Measurements from ENCODE around the gene PITPNM3. TPM values are rescaled to one million over a fixed set of nuclear protein-coding genes. Genes with fewer than 3 reads are reported as not detected.

The PITPNM3 gene
- total RNA-seq, 4 donors from 2014 or later = 23.3 to 87.7 (median 47.8) TPM

DNA sequence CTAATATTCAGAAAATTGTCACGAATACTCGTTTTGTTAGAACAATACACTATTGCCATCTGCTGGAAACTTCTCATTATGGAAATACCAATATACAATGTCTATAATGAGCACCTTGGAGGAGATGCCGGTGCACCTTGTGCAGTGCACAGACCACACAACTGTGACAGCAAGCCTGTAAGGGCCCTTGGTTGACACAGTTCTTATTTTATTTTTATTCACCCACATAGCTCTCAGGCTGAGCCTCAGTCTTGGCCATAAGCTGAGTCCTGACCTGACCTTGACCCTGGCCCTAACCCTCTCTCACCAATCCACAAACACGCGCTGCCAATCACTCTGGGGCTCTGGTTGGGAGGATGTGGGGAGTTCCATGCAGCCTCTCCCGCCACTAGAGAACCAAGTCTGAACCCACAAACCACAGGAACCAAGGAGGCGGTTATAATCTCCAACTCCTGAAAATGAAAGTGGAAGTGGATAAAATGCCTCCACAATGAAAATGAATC, 129.0 kb downstream of the PITPNM3 start:
- TF ChIP-seq, protein P1, sequence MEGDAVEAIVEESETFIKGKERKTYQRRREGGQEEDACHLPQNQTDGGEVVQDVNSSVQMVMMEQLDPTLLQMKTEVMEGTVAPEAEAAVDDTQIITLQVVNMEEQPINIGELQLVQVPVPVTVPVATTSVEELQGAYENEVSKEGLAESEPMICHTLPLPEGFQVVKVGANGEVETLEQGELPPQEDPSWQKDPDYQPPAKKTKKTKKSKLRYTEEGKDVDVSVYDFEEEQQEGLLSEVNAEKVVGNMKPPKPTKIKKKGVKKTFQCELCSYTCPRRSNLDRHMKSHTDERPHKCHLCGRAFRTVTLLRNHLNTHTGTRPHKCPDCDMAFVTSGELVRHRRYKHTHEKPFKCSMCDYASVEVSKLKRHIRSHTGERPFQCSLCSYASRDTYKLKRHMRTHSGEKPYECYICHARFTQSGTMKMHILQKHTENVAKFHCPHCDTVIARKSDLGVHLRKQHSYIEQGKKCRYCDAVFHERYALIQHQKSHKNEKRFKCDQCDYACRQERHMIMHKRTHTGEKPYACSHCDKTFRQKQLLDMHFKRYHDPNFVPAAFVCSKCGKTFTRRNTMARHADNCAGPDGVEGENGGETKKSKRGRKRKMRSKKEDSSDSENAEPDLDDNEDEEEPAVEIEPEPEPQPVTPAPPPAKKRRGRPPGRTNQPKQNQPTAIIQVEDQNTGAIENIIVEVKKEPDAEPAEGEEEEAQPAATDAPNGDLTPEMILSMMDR (IDR thresholded peaks at IDR 0.05) = no peak
- no peak for TF ChIP-seq EP300 (IDR thresholded peaks at IDR 0.05)
- 63 to 77% methylated on average over 7 of the region's 7 CpGs for WGBS, 2 donors (ENCODE audit: low coverage in 1 of 2)
- no peak overlapping the region for H3K4me3 ChIP-seq
- no peaks in the 10 kb centered on the region for H3K36me3 ChIP-seq
- peaks cover 0 to 8% (median 0%) of the 10 kb centered on the region in 3 donors for H3K9me3 ChIP-seq
- H3K27me3 ChIP-seq = peaks cover 31% of the 10 kb centered on the region
- no peaks in the 10 kb centered on the region for H3K4me1 ChIP-seq
- no peak overlapping the region for H3K27ac ChIP-seq
- ATAC-seq = no peak

DNA sequence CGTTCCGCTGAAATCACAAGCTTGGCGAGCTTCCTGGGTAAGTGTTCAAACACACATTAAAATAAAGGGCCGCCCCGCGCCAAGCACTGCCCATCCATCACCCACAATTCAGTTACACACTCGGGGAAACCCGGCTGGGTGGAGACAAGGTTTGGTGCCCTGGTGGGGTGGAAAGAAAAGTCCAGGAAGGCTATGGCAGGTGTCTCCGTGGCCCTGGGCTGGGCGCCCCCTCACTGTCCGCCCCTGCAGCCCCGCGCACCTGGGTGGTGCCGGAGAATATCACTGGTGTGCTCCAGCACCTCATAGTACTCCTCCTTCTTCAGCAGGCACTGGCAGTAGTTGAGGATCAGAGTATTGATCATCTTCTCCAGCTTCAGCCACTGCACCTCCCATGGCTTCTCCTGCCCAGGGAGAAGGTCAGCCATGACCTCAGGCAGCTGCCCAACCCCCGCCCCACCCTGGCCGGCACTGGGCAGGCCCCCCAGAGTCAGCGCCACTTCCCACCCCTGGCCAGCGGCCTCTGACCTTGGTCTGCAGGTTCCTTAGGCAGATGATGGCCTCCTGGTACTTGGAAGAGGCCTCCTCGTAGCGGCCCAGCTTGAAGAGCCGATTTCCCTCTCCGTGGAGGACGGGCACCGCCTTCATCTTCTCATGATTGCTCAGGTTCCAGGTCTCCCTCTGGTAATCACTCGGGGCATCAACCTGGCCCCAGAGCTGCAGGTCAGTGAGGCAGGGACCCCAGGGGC, 129.8 kb downstream of the PITPNM3 start:
- no peaks in the 10 kb centered on the region for H3K36me3 ChIP-seq
- peaks cover 0 to 8% (median 0%) of the 10 kb centered on the region in 3 donors for H3K9me3 ChIP-seq
- 83 to 84% methylated on average over 3 to 8 of the region's 25 CpGs for WGBS, 2 donors (ENCODE audit: low coverage in 1 of 2)
- peaks cover 0 to 5% (median 0%) of the 10 kb centered on the region in 3 donors for H3K4me1 ChIP-seq
- peaks cover 39% of the 10 kb centered on the region for H3K27me3 ChIP-seq
- H3K27ac ChIP-seq = no peak overlapping the region
- TF ChIP-seq, protein P1 (IDR thresholded peaks at IDR 0.05) = no peak
- TF ChIP-seq POLR2AphosphoS5 (IDR thresholded peaks at IDR 0.05) (no peak), EP300 (IDR thresholded peaks at IDR 0.05) (no peak), POLR2A (IDR thresholded peaks at IDR 0.05) (no peak)
- no peak overlapping the region for H3K4me3 ChIP-seq
- ATAC-seq = no peak

DNA sequence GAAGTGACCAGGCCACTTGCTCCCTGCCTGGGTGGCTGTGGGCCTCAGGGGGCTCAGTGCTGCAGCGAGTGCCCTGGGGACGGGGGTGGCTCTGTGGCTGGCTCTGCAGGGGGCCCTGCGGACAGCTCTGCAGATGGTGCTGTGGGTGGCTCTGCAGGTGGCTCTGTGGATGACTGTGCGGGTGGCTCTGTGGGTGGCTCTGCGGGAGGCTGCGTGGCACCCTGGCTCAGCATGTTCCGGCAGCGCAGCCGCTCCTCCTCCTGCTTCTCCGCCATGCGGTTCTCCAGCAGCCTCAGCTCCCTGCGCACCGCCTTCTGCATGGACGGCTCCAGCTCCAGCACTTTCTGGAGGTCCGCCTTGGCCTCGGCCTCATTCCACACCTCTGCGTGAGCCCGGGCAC, 130.9 kb downstream of the PITPNM3 start:
- Histone ChIP-seq H3K4me1 (peaks cover 0 to 5% (median 0%) of the 10 kb centered on the region in 3 donors), H3K4me3 (no peak overlapping the region), H3K27me3 (peaks cover 50% of the 10 kb centered on the region), H3K27ac (no peak overlapping the region), H3K36me3 (no peaks in the 10 kb centered on the region), H3K9me3 (no peaks in the 10 kb centered on the region)
- 100% methylated on average over 2 of the region's 18 CpGs; no CpG with 5 or more reads in 1 of the 2 donors for WGBS, 2 donors (ENCODE audit: low coverage in 1 of 2)
- no peak for ATAC-seq
- TF ChIP-seq POLR2A (IDR thresholded peaks at IDR 0.05) = no peak
- TF ChIP-seq, protein P1 (IDR thresholded peaks at IDR 0.05) = no peak
- TF ChIP-seq POLR2AphosphoS5 (IDR thresholded peaks at IDR 0.05) = no peak
- TF ChIP-seq EP300 (IDR thresholded peaks at IDR 0.05) = no peak

DNA sequence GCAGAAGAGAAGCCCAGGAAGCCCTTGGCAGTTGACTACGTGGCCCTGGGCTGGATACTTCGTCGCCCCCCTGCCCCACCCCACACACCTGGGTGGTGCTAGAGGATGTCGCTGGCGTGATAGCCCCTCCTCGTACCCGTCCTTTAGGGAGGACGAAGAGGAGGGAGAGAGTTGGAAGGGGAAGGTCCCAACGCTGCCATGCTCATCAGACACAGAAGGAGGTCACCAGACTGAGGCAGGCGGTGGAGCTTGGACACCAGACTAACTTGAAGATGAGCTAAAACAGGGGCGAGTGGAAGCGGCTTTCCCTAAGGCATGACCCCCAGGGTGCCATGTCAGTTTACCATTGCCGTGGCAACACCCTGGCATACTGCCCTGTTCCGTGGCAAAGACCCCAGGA, 132.4 kb downstream of the PITPNM3 start:
- 40 to 67% methylated on average over 1 to 14 of the region's 14 CpGs for WGBS, 2 donors (ENCODE audit: low coverage in 1 of 2)
- no peak for ATAC-seq
- H3K9me3 ChIP-seq = no peaks in the 10 kb centered on the region

More for the DNA sequence above, 132.4 kb downstream of the PITPNM3 start:
- Histone ChIP-seq H3K36me3 (no peaks in the 10 kb centered on the region), H3K4me3 (no peak overlapping the region), H3K27ac (no peak overlapping the region), H3K4me1 (peaks cover 0 to 5% (median 0%) of the 10 kb centered on the region in 3 donors), H3K27me3 (peaks cover 56% of the 10 kb centered on the region)
- TF ChIP-seq, protein P1 (IDR thresholded peaks at IDR 0.05) = no peak
- no peak for TF ChIP-seq POLR2A (IDR thresholded peaks at IDR 0.05)

All from gastroesophageal sphincter (tissue), 4 donors.